ENCODE measurements around the gene GNA15. TPM values are rescaled to one million over a fixed set of nuclear protein-coding genes. Genes with fewer than 3 reads are reported as not detected.
"Not testable (repeated sequence)": the region's sequence is repeated elsewhere in the genome, so short reads cannot be mapped to it uniquely, and the experiment has no call there.

Gene GNA15, protein sequence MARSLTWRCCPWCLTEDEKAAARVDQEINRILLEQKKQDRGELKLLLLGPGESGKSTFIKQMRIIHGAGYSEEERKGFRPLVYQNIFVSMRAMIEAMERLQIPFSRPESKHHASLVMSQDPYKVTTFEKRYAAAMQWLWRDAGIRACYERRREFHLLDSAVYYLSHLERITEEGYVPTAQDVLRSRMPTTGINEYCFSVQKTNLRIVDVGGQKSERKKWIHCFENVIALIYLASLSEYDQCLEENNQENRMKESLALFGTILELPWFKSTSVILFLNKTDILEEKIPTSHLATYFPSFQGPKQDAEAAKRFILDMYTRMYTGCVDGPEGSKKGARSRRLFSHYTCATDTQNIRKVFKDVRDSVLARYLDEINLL
- total RNA-seq (2021; ENCODE audit: unreplicated experiment) (6.2 TPM), Bru-seq, nascent RNA (percentile 36 among the genes with signal in this experiment), BruChase-seq, experiment 1, labeled RNA remaining after a 2-hour chase (percentile 38 among the genes with signal in this experiment), BruChase-seq, experiment 2, labeled RNA remaining after a 6-hour chase (percentile 42 among the genes with signal in this experiment)
- 8.4 TPM for polyA plus RNA-seq (2012; ENCODE audit: insufficient read length)
- long read RNA-seq, partial matches to known transcripts = 4 of 9 reads
- long read RNA-seq, other reads (novel, unspliced or antisense) = 3 of 9 reads

DNA sequence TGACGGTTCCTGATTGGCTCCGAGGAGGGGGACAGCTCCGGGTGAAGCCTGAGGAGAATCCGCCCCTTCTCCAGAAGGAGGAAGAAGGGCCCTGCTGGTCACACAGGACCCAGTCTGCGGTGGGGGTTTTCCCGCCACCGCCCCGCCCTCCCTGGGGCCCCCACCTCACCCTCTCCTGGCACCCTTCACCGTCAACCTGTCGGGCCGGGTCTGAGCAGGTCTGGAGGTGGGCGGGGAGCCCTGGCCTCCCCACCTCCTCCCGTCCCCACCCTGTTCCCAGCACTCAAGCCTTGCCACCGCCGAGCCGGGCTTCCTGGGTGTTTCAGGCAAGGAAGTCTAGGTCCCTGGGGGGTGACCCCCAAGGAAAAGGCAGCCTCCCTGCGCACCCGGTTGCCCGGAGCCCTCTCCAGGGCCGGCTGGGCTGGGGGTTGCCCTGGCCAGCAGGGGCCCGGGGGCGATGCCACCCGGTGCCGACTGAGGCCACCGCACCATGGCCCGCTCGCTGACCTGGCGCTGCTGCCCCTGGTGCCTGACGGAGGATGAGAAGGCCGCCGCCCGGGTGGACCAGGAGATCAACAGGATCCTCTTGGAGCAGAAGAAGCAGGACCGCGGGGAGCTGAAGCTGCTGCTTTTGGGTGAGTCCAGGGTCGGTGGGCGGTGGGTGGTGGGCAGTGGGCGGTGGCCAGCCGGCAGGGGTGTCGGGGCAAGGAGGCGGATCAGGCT, at the start of gene GNA15:
GNA15 (plus strand) TSS at position 73 of the 723 bp plus-strand sequence; CDS start at position 491, 418 bp downstream.
- H3K36me3 ChIP-seq (ENCODE audit: control insufficient read depth, insufficient read depth, low read length) = no peaks in the 10 kb centered on the region
- H3K9me3 ChIP-seq (ENCODE audit: control insufficient read depth, insufficient read depth, low read depth, low read length) = no peaks in the 10 kb centered on the region
- no TSS peak for BruUV-seq (replicated peaks)
- no peak for TF ChIP-seq POLR2AphosphoS5 (IDR thresholded peaks at IDR 0.05; ENCODE audit: low read depth, low read length)
- no peak for TF ChIP-seq SIN3A (IDR thresholded peaks at IDR 0.05; ENCODE audit: borderline replicate concordance, insufficient read depth, low read depth, low read length)
- TF ChIP-seq, protein P1, sequence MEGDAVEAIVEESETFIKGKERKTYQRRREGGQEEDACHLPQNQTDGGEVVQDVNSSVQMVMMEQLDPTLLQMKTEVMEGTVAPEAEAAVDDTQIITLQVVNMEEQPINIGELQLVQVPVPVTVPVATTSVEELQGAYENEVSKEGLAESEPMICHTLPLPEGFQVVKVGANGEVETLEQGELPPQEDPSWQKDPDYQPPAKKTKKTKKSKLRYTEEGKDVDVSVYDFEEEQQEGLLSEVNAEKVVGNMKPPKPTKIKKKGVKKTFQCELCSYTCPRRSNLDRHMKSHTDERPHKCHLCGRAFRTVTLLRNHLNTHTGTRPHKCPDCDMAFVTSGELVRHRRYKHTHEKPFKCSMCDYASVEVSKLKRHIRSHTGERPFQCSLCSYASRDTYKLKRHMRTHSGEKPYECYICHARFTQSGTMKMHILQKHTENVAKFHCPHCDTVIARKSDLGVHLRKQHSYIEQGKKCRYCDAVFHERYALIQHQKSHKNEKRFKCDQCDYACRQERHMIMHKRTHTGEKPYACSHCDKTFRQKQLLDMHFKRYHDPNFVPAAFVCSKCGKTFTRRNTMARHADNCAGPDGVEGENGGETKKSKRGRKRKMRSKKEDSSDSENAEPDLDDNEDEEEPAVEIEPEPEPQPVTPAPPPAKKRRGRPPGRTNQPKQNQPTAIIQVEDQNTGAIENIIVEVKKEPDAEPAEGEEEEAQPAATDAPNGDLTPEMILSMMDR (IDR thresholded peaks at IDR 0.05) = no peak
- TF ChIP-seq TCF7L2 (IDR thresholded peaks at IDR 0.05; ENCODE audit: low read depth, low read length) = no peak
- TF ChIP-seq, protein P2, sequence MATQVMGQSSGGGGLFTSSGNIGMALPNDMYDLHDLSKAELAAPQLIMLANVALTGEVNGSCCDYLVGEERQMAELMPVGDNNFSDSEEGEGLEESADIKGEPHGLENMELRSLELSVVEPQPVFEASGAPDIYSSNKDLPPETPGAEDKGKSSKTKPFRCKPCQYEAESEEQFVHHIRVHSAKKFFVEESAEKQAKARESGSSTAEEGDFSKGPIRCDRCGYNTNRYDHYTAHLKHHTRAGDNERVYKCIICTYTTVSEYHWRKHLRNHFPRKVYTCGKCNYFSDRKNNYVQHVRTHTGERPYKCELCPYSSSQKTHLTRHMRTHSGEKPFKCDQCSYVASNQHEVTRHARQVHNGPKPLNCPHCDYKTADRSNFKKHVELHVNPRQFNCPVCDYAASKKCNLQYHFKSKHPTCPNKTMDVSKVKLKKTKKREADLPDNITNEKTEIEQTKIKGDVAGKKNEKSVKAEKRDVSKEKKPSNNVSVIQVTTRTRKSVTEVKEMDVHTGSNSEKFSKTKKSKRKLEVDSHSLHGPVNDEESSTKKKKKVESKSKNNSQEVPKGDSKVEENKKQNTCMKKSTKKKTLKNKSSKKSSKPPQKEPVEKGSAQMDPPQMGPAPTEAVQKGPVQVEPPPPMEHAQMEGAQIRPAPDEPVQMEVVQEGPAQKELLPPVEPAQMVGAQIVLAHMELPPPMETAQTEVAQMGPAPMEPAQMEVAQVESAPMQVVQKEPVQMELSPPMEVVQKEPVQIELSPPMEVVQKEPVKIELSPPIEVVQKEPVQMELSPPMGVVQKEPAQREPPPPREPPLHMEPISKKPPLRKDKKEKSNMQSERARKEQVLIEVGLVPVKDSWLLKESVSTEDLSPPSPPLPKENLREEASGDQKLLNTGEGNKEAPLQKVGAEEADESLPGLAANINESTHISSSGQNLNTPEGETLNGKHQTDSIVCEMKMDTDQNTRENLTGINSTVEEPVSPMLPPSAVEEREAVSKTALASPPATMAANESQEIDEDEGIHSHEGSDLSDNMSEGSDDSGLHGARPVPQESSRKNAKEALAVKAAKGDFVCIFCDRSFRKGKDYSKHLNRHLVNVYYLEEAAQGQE (IDR thresholded peaks at IDR 0.05; ENCODE audit: insufficient read depth in 1 of 2, low read depth in 2 of 2, low read length in 1 of 2) = no peak
- 0 out of 2 replicates have a peak within 1 kb of the TSS, but pooled peaks have one; percentile 34 for H3K27ac ChIP-seq (ENCODE audit: low read length)
- peaks cover 4% of the 10 kb centered on the region for H3K4me1 ChIP-seq (ENCODE audit: control insufficient read depth, insufficient read depth, low read length)
- no peaks in the 10 kb centered on the region for H3K27me3 ChIP-seq (ENCODE audit: control insufficient read depth, insufficient read depth, low read length)
- CTCF ChIA-PET = no interaction called here
- H3K4me3 ChIP-seq (ENCODE audit: low read depth in 2 of 2, low read length in 2 of 2) = peak within 1 kb of the TSS; percentile 34 to 49
- no peak for DNase-seq (ENCODE audit: low read depth, low spot score)
- intact Hi-C loops (cut with micrococcal nuclease; ENCODE audit: unreplicated experiment) = no loop called here
- in situ Hi-C loops (cut with HindIII; ENCODE audit: low pct_unique_long_range_greater_than_20kb, low sequenced_read_pairs) = no loop called here
- peak; percentile 54 for ATAC-seq
- POLR2A ChIA-PET = no interaction called here

DNA sequence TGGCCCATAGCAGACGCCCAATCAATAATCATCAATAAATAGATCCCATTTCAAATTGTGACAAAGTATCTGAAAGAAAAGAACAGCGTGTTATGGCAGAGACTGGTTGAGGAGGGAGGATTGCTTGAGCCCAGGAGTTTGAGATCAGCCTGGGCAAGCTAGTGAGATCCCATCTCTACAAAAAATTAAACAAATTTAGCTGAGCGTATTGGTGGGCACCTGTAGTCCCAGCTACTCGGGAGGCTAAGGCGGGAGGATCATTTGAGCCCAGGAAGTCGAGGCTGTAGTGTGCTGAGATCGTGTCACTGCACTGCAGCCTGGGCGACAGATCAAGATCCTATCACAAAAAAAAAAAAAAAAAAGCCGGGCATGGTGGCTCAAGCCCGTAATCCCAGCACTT, 48.1 kb upstream of the GNA15 start:
- in situ Hi-C loops (cut with HindIII; ENCODE audit: low pct_unique_long_range_greater_than_20kb, low sequenced_read_pairs) = no loop called here
- ATAC-seq (no peak), DNase-seq (ENCODE audit: low read depth, low spot score) (no peak)
- POLR2A ChIA-PET = interaction anchor here (0.7 kb wide), 1 partner anchor 118 kb away, joined by 16 read pairs; no protein-coding TSS in a partner anchor
- Histone ChIP-seq H3K27me3 (ENCODE audit: control insufficient read depth, insufficient read depth, low read length) (no peaks in the 10 kb centered on the region), H3K4me3 (ENCODE audit: low read depth in 2 of 2, low read length in 2 of 2) (no peak overlapping the region), H3K36me3 (ENCODE audit: control insufficient read depth, insufficient read depth, low read length) (no peaks in the 10 kb centered on the region), H3K27ac (ENCODE audit: low read length) (no peak overlapping the region), H3K9me3 (ENCODE audit: control insufficient read depth, insufficient read depth, low read depth, low read length) (no peaks in the 10 kb centered on the region), H3K4me1 (ENCODE audit: control insufficient read depth, insufficient read depth, low read length) (no peaks in the 10 kb centered on the region)
- intact Hi-C loops (cut with micrococcal nuclease; ENCODE audit: unreplicated experiment) = no loop called here
- CTCF ChIA-PET = interaction anchor here (0.7 kb wide), 1 partner anchor 57 kb away, joined by 10 read pairs; no protein-coding TSS in a partner anchor
- TF ChIP-seq, protein P1 (IDR thresholded peaks at IDR 0.05) = no peak
- TF ChIP-seq POLR2AphosphoS5 (IDR thresholded peaks at IDR 0.05; ENCODE audit: low read depth, low read length) = no peak
- BruUV-seq (replicated peaks) = no TSS peak

DNA sequence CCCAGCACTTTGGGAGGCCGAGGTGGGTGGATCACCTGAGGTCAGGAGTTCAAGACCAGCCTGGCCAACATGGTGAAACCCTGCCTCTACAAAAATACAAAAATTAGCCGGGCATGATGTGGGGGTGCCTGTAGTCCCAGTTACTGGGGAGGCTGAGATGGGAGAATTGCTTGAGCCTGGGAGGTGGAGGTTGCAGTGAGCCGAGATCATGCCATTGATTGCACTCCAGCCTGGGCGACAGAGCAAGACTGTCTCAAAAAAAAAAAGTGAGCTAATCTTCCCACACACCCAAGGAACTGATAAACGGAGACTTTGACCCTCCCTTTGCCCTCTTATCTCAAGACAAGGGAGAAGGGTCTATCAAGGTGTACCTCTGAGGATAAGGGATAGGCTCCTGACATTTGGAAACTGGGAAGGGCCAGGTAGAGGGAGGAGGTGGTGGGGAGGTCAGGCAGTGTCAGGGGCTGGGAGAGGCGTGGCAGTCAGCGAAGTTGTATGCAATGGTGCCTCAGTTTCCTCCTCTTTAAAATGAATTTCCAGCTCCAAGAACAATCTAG, 46.5 kb upstream of the GNA15 start:
- POLR2A ChIA-PET = not testable (repeated sequence)

More for the DNA sequence above, 46.5 kb upstream of the GNA15 start:
- H3K4me3 ChIP-seq (ENCODE audit: low read depth in 2 of 2, low read length in 2 of 2); in situ Hi-C loops (cut with HindIII; ENCODE audit: low pct_unique_long_range_greater_than_20kb, low sequenced_read_pairs); ATAC-seq; H3K36me3 ChIP-seq (ENCODE audit: control insufficient read depth, insufficient read depth, low read length); intact Hi-C loops (cut with micrococcal nuclease; ENCODE audit: unreplicated experiment); DNase-seq (ENCODE audit: low read depth, low spot score); H3K27me3 ChIP-seq (ENCODE audit: control insufficient read depth, insufficient read depth, low read length); H3K9me3 ChIP-seq (ENCODE audit: control insufficient read depth, insufficient read depth, low read depth, low read length); H3K27ac ChIP-seq (ENCODE audit: low read length); BruUV-seq (replicated peaks); H3K4me1 ChIP-seq (ENCODE audit: control insufficient read depth, insufficient read depth, low read length): not testable (repeated sequence)
- CTCF ChIA-PET = interaction anchor here (0.7 kb wide), 1 partner anchor 396 kb away, joined by 6 read pairs; no protein-coding TSS in a partner anchor
